ENCODE results near the gene HIGD2A.

Gene HIGD2A

GRCh38 chr5:176418251-176418650, 29.7 kb downstream of the HIGD2A start:
- no peak for DNase-seq

GRCh38 chr5:176420086-176420485, 31.5 kb downstream of the HIGD2A start:
- no peak for DNase-seq

- DNase-seq = no peak
These were observed 32.5 kb downstream of the HIGD2A start for GRCh38 chr5:176420972-176421544.

GRCh38 chr5:176424181-176424580, 35.6 kb downstream of the HIGD2A start:
- DNase-seq = no peak

GRCh38 chr5:176425138-176425537, 36.6 kb downstream of the HIGD2A start:
- DNase-seq = no peak

GRCh38 chr5:176425791-176426190, 37.2 kb downstream of the HIGD2A start:
- DNase-seq = no peak

- no peak for DNase-seq
These were observed 38.3 kb downstream of the HIGD2A start for GRCh38 chr5:176426876-176427275.

GRCh38 chr5:176427971-176428370, 39.4 kb downstream of the HIGD2A start:
- DNase-seq = no peak

- no peak for DNase-seq
These were observed 41.4 kb downstream of the HIGD2A start for GRCh38 chr5:176429972-176430371.

GRCh38 chr5:176432707-176433106, 44.2 kb downstream of the HIGD2A start:
- no peak for DNase-seq

GRCh38 chr5:176436656-176437055, 48.1 kb downstream of the HIGD2A start:
- no peak for DNase-seq

GRCh38 chr5:176438959-176439757, 50.6 kb downstream of the HIGD2A start:
- no peak for DNase-seq

Measured in NCI-H1048 (cell line).